HG02973 (cell line): ENCODE measurements around the gene RYR1.
"Not testable (repeated sequence)": the region's sequence is repeated elsewhere in the genome, so short reads cannot be mapped to it uniquely, and the experiment has no call there.

ENCODE experiments used
- ATAC-seq: cut with Tn5 transposase; IDR thresholded peaks from one replicate; pipeline ENCODE4 v1.9.1; 2021; ENCODE audit warnings: moderate library complexity; ENCODE audit not compliant: unreplicated experiment

Gene RYR1

GRCh38 chr19:38399537-38399936 is 34.0 kb upstream of the RYR1 start:
- ATAC-seq = no peak

DNA sequence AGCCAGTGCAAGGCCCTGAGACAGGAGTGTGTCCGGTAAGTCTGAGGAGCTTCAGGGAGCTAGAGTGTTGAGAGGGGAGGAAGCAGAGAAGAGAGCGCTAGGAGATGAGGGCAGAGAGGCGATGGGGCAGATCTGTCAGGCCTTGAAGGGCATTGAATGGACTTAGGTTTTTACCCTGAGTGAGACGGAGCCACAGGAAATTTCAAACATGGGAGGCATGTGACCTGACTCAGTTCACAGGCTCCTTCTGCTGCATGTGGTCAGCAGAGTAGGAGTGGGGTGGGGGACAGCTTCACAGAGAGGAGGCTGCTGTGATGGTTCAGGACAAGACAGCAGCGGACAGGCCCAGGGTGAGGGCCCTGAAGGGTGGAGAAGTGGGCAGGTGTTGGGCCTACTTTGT is 33.1 kb upstream of the RYR1 start:
- ATAC-seq = no peak

GRCh38 chr19:38401148-38401547 is 32.3 kb upstream of the RYR1 start:
- no peak for ATAC-seq

- peak; percentile 3 for ATAC-seq
Measured at GRCh38 chr19:38402623-38402966, 30.9 kb upstream of the RYR1 start.

GRCh38 chr19:38402967-38403674 is 30.4 kb upstream of the RYR1 start, which contains the start of gene FAM98C:
FAM98C (plus strand) TSS chr19:38403093; CDS start chr19:38403154, 61 bp downstream.
- peak; percentile 87 for ATAC-seq

GRCh38 chr19:38404858-38405257 is 28.6 kb upstream of the RYR1 start:
- ATAC-seq = no peak

DNA sequence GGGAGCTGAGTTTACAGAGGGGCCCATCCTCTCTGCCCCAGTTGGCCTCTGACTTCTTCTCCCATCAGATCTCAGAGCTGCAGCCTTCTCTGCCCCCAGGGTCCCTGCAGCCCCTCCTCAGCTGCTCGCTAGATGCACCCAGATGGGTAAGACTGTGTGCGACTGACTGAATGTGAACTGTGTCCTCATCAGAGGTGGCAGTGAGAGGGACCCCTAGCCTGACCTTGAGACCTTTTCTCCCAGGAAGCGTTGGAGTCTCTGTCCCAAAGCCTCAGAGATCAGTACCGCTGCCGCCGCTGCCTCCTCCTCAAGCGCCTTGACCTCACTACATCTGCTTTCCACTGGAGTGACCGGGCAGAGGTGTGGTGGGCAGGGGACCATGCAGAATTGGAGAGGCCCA is 28.2 kb upstream of the RYR1 start:
- no peak for ATAC-seq

- ATAC-seq = no peak
Measured at GRCh38 chr19:38409631-38410133, 23.8 kb upstream of the RYR1 start.

GRCh38 chr19:38410407-38410806 is 23.1 kb upstream of the RYR1 start:
- not testable (repeated sequence) for ATAC-seq

- ATAC-seq = no peak
Measured at GRCh38 chr19:38411041-38411712, 22.3 kb upstream of the RYR1 start.

DNA sequence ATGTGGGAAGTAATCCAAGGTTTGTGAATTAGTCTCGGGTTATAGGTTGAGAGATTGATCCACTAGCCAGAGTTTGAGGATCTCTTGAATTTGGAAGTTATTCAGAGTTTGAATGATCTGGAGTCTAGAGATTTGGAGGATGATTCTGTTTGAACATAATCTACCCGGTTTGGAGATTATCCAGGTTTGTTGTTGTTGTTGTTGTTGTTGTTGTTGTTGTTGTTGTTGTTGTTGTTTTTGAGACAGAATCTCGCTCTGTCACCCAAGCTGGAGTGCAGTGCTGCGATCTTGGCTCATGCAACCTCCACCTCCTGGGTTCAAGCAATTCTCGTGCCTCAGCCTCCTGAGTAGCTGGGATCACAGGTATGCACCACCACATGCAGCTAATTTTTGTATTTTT is 21.6 kb upstream of the RYR1 start:
- not testable (repeated sequence) for ATAC-seq

DNA sequence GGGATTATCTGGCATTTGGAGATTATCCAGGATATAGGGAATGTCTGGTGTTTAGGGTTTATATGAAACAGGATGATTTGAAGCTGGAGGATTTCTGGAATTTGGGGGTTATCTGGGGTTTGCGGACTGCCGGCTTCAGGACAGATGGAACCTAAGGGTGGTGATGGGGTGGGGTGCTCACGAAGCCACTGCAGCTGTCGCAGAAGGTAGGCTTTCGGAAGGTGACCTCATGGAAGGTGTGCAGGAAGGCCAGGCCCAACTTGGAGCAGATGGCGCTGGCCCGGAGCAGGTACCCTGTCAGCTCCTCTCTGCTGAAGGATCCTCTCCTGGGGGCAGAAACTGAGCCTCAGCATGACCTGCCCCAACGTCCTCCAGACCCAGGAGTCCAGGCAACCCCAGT is 21.0 kb upstream of the RYR1 start:
- no peak for ATAC-seq

- ATAC-seq = no peak
Measured at GRCh38 chr19:38412961-38413360, 20.5 kb upstream of the RYR1 start.

GRCh38 chr19:38413416-38413815 is 20.1 kb upstream of the RYR1 start:
- no peak for ATAC-seq

DNA sequence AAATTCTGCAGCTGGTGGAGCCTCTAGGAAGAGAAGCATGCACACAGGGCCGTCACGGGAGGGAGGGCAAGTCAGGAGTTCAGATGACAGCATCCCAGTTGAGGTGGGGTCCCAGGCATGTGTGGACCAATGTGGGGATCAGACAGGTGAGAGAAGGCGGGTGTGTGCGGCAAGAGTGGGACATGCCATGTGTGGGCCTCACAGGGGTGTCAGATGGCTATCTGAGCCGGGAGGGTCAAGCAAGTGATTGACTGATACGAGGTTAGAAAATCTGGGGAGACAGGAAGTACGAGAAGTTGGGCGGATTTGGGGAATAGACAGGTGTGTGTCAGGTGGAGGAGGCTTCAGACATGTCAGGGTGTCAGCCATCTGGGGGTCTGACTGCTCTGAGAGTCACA is 16.3 kb upstream of the RYR1 start:
- ATAC-seq = no peak

GRCh38 chr19:38417544-38418506 is 15.7 kb upstream of the RYR1 start:
- no peak for ATAC-seq

DNA sequence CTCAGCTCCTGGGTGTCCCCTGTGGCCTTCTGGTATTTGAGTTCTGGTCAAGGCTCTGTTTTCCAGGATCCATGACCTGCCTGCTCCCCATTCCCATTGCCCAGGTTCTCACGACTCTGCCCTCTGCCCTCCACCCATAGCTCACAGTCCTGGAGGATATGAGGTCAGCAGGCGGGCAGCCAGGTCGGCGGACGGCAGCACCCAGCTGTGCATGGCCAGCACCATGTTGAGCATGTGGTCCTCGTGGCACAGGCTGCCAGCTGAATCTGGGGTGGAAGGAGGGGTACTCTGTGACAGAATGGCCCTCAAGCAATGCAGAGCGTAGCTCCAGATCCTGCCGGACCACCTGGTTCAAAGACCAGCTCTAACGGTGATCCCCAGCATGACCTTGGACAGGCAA is 12.6 kb upstream of the RYR1 start:
- ATAC-seq = no peak

DNA sequence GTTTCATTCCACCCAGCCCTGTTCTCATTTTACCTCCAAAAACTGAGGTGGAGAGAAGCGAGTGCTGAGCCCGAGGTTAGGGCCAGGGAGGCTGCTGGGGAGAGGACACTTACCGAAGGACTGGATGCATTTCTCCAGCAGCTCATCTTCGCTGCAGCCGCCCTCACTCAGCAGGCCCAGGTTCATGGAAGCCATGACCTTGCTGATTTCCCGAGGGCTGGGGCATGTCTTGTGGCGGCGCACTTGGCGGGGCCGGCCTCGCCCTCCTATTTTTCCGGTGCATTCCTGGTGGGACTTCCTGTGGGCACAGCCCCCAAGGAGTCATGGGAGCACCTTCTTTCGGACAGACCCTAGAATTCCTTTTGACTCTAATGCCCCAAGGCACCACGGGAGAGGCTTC is 11.6 kb upstream of the RYR1 start:
- no peak for ATAC-seq

DNA sequence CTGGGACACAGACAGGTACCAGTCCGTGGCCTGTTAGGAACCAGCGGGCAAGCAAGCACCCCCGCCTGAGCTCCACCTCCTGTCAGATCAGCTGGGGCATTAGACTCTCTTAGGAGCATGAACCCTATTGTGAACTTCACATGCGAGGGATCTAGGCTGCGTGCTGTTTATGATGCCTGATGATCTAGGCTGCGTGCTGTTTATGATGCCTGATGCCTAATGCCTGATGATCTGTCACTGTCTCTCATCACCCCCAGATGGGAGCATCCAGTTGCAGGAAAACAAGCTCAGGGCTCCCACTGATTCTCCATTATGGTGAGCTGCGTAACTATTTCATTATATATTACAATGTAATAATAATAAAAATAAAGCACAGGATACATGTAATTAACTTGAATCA is 11.1 kb upstream of the RYR1 start:
- no peak for ATAC-seq

DNA sequence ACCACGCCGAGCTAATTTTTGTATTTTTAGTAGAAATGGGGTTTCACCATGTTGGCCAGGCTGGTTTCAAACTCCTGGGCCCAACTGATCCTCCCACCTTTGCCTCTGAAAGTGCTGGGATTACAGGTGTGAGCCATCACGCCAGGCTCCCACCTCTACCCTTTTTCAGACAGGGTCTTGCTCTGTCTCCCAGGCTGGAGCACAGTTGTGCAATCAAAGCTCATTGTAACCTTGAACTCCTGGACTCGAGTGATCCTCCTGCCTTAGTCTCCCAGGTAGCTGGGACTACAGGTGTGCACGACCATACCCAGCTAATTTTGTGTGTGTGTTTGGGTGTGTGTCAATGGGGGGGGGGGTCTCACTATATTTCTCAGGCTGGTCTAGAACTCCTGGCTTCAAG is 9.2 kb upstream of the RYR1 start:
- ATAC-seq = no peak

GRCh38 chr19:38425222-38425809 is 8.2 kb upstream of the RYR1 start:
- no peak for ATAC-seq
